ENCODE data around the gene CCAR1. TPM values are rescaled to one million over a fixed set of nuclear protein-coding genes. Genes with fewer than 3 reads are reported as not detected.
A peak's percentile ranks its signal among the peaks of the same experiment; 100 is the strongest.

The CCAR1 gene
- total and polyA plus RNA-seq, 7 experiments from 2014 or later, result 31.7 to 89.5 (median 87.7) TPM

DNA sequence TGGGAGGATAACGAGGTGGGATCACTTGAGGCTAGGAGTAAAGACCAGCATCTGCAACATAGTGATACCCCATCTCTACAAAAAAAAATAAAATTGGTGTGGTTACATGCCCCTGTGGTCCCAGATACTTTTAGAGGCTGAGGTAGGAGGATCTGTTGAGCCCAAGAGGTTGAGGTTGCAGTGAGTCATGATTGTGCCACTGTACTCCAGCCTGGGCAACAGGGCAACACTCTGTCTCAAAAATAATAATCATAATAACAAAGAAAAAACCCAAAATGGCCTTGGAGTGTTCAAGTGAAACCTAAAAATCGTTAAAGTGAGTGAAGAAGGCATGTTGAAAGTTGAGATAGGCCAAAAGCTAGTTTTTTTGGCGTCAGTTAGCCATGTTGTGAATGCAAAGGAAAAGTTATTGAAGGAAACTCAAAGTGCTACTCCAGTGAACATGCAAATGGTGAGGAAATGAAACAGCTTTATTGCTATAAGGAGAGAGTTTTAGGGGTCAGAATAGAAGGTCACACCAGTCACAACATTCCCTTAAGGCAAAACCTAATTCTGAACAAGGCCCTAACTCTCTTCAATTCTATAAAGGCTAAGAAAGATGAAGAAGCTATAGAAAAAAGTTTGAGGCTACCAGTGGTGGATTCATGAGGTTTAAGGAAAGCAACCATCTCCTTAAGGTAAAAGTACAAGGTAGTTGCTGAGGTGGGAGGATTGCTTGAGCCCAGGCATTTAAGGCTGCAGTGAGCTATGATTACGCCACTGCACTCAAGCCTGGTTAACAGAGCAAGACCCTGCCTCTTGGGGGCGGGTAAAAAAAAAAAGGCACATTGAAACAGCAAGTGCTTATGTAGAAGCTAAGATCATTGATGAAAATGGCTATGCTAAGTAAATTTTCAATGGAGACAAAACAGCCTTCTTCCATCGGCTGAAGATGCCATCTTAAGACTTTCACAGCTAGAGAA, 60.9 kb downstream of the CCAR1 start:
- H3K36me3 Mint-ChIP-seq, result peaks cover 11 to 51% (median 36%) of the 10 kb centered on the region in 5 donors

DNA sequence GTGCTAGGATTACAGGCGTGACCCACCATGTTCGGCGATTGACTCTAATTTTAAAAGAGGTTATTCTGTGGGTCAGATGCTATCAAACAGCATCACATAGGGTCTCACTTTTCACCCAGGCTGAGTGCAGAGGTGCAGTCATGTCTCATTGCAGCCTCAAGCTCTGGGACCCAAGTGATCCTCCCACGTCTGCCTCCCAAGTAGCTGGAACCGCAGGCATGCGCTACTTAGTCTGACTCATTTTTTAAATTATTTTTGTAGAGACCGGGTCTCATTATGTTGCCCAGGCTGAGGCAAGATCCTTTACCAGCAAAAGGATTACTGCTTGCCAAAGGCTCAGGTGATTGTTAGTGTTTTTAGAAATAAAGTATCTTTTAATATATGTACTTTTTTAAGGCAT, 63.4 kb downstream of the CCAR1 start:
- no peak overlapping the region for H3K27ac Mint-ChIP-seq
- H3K36me3 Mint-ChIP-seq, result peaks cover 9 to 43% (median 34%) of the 10 kb centered on the region in 5 donors
- Histone ChIP-seq H3K36me3 (ENCODE audit: control insufficient read depth in 2 of 3, insufficient read depth in 3 of 3, low read length in 3 of 3) (peaks cover 24 to 55% (median 25%) of the 10 kb centered on the region in 3 experiments), H3K4me3 (ENCODE audit: low read length) (no peak overlapping the region), H3K27me3 (ENCODE audit: control insufficient read depth in 2 of 2, insufficient read depth in 2 of 2, low read length in 2 of 2) (no peaks in the 10 kb centered on the region), H3K27ac (ENCODE audit: low read depth, low read length) (no peak overlapping the region), H3K4me1 (ENCODE audit: control insufficient read depth in 2 of 2, insufficient read depth in 2 of 2, low read length in 2 of 2) (no peaks in the 10 kb centered on the region), H3K9me3 (ENCODE audit: control insufficient read depth in 2 of 3, low read length in 3 of 3) (no peaks in the 10 kb centered on the region)
- ChIA-PET POLR2A (no interaction called here), CTCF (no interaction called here)
- ATAC-seq, result no peak
- no peak overlapping the region for H3K4me3 Mint-ChIP-seq
- no peak for DNase-seq
- H3K9me3 Mint-ChIP-seq, result peaks cover 0 to 2% (median 0%) of the 10 kb centered on the region in 11 donors
- H3K4me1 Mint-ChIP-seq, result no peaks in the 10 kb centered on the region
- intact Hi-C loops (cut with micrococcal nuclease), result no loop called here
- no peaks in the 10 kb centered on the region for H3K27me3 Mint-ChIP-seq

More for the DNA sequence above, 60.9 kb downstream of the CCAR1 start:
- intact Hi-C loops (cut with micrococcal nuclease), result no loop called here
- H3K4me1 Mint-ChIP-seq, result peaks cover 0 to 1% (median 0%) of the 10 kb centered on the region in 7 donors
- H3K4me1 ChIP-seq (ENCODE audit: control insufficient read depth in 2 of 2, insufficient read depth in 2 of 2, low read length in 2 of 2), result no peaks in the 10 kb centered on the region
- ChIA-PET POLR2A (no interaction called here), CTCF (no interaction called here)
- H3K27ac Mint-ChIP-seq, result peak overlapping the region in 6 of 9 donors; percentile 4 to 76 (median 29)
- no peaks in the 10 kb centered on the region for H3K9me3 ChIP-seq (ENCODE audit: control insufficient read depth in 2 of 3, low read length in 3 of 3)
- DNase-seq, result no peak
- H3K4me3 ChIP-seq (ENCODE audit: low read length), result no peak overlapping the region
- no peaks in the 10 kb centered on the region for H3K27me3 Mint-ChIP-seq
- H3K36me3 ChIP-seq (ENCODE audit: control insufficient read depth in 2 of 3, insufficient read depth in 3 of 3, low read length in 3 of 3), result peaks cover 14 to 52% (median 26%) of the 10 kb centered on the region in 3 experiments
- H3K9me3 Mint-ChIP-seq, result peaks cover 0 to 2% (median 0%) of the 10 kb centered on the region in 11 donors
- H3K27ac ChIP-seq (ENCODE audit: low read depth, low read length), result no peak overlapping the region
- no peaks in the 10 kb centered on the region for H3K27me3 ChIP-seq (ENCODE audit: control insufficient read depth in 2 of 2, insufficient read depth in 2 of 2, low read length in 2 of 2)
- no peak for ATAC-seq
- no peak overlapping the region for H3K4me3 Mint-ChIP-seq

DNA sequence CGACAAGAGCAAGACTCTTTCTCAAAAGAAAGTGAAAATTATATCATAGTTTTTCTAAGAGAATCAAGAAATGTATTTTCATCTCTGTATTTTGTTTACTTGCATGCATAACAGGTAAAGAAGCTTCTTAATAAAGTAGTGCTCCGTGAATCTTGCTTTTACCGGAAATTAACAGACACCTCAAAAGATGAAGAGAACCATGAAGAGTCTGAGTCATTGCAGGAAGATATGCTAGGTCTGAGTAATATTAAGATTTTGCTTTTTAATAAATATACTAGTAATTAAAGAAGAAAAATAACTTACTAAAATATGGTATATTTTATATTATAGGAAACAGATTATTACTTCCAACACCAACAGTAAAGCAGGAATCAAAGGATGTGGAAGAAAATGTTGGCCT, 66.8 kb downstream of the CCAR1 start:
- Mint-ChIP-seq H3K9me3 (peaks cover 0 to 2% (median 0%) of the 10 kb centered on the region in 11 donors), H3K27me3 (no peaks in the 10 kb centered on the region), H3K27ac (no peak overlapping the region), H3K36me3 (peaks cover 4 to 31% (median 21%) of the 10 kb centered on the region in 5 donors), H3K4me3 (no peak overlapping the region), H3K4me1 (no peaks in the 10 kb centered on the region)
- Histone ChIP-seq H3K36me3 (ENCODE audit: control insufficient read depth in 2 of 3, insufficient read depth in 3 of 3, low read length in 3 of 3) (peaks cover 24 to 67% (median 31%) of the 10 kb centered on the region in 3 experiments), H3K4me3 (ENCODE audit: low read length) (no peak overlapping the region), H3K27me3 (ENCODE audit: control insufficient read depth in 2 of 2, insufficient read depth in 2 of 2, low read length in 2 of 2) (no peaks in the 10 kb centered on the region), H3K9me3 (ENCODE audit: control insufficient read depth in 2 of 3, low read length in 3 of 3) (no peaks in the 10 kb centered on the region), H3K4me1 (ENCODE audit: control insufficient read depth in 2 of 2, insufficient read depth in 2 of 2, low read length in 2 of 2) (no peaks in the 10 kb centered on the region), H3K27ac (ENCODE audit: low read depth, low read length) (no peak overlapping the region)
- ChIA-PET CTCF (interaction anchor here (1.1 kb wide), 1 partner anchor 167 kb away, joined by 3 read pairs; no protein-coding TSS in a partner anchor), POLR2A (no interaction called here)
- DNase-seq, result no peak
- ATAC-seq, result no peak
- intact Hi-C loops (cut with micrococcal nuclease), result no loop called here

DNA sequence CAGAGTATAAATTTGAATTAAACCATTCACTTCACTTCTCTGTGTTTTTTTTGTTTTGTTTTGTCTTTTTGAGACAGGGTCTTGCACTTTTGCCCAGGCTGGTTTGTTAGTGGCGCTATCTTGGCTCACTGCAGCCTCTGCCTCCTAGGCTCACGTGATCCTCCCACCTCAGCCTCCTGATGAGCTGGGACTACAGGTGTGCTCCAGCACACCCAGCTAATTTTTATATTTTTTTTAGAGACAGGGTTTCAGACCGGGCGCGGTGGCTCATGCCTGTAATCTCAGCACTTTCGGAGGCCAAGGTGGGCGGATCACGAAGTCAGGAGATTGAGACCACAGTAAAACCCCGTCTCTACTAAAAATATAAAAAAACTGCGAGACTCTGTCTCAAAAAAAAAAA, 69.4 kb downstream of the CCAR1 start:
- CTCF ChIA-PET, result no interaction called here
- peaks cover 23 to 70% (median 31%) of the 10 kb centered on the region in 3 experiments for H3K36me3 ChIP-seq (ENCODE audit: control insufficient read depth in 2 of 3, insufficient read depth in 3 of 3, low read length in 3 of 3)

DNA sequence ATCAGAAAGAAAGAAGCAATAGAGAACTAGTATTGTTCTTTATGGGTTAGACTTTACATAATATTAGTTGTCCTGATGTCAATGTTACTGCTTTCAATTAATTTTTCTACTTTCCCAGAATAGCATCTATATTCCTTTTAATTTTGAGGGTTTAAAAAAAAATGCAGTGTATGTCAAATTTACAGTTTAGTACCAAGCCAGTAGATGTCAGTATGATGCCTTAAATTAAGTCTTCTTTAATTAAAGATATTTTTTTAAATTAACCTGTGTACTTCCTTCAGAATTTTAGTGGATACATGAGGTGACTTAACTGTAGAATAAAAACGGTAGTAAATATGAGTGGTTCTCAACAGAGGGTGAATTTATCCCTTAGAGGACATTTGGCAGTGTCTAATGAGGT, 71.1 kb downstream of the CCAR1 start:
- Mint-ChIP-seq H3K4me3 (no peak overlapping the region), H3K36me3 (peaks cover 0 to 20% (median 10%) of the 10 kb centered on the region in 5 donors), H3K27me3 (no peaks in the 10 kb centered on the region), H3K9me3 (peaks cover 0 to 1% (median 0%) of the 10 kb centered on the region in 11 donors), H3K4me1 (no peaks in the 10 kb centered on the region), H3K27ac (no peak overlapping the region)
- no peak for ATAC-seq
- POLR2A ChIA-PET, result no interaction called here
- peak in 2 of 9 donors; percentile 7 to 23 for DNase-seq
- no peak overlapping the region for H3K4me3 ChIP-seq (ENCODE audit: low read length)
- H3K27ac ChIP-seq (ENCODE audit: low read depth, low read length), result no peak overlapping the region
- H3K27me3 ChIP-seq (ENCODE audit: control insufficient read depth in 2 of 2, insufficient read depth in 2 of 2, low read length in 2 of 2), result no peaks in the 10 kb centered on the region
- no peaks in the 10 kb centered on the region for H3K4me1 ChIP-seq (ENCODE audit: control insufficient read depth in 2 of 2, insufficient read depth in 2 of 2, low read length in 2 of 2)
- intact Hi-C loops (cut with micrococcal nuclease), result loop anchor here (2.0 kb wide), 1 partner anchor 109 kb away; the partner anchor contains the start of gene DDX50 (in 2 of the 2)
- no peaks in the 10 kb centered on the region for H3K9me3 ChIP-seq (ENCODE audit: control insufficient read depth in 2 of 3, low read length in 3 of 3)
- peaks cover 9 to 64% (median 23%) of the 10 kb centered on the region in 3 experiments for H3K36me3 ChIP-seq (ENCODE audit: control insufficient read depth in 2 of 3, insufficient read depth in 3 of 3, low read length in 3 of 3)
- CTCF ChIA-PET, result interaction anchor here (0.7 kb wide), 1 partner anchor 108 kb away, joined by 3 read pairs; no protein-coding TSS in a partner anchor

More for the DNA sequence above, 69.4 kb downstream of the CCAR1 start:
- intact Hi-C loops (cut with micrococcal nuclease), result no loop called here
- H3K9me3 Mint-ChIP-seq, result peaks cover 0 to 3% (median 0%) of the 10 kb centered on the region in 11 donors
- H3K4me1 Mint-ChIP-seq, result no peaks in the 10 kb centered on the region
- H3K4me3 ChIP-seq (ENCODE audit: low read length), result no peak overlapping the region
- H3K27ac Mint-ChIP-seq, result no peak overlapping the region
- H3K27me3 ChIP-seq (ENCODE audit: control insufficient read depth in 2 of 2, insufficient read depth in 2 of 2, low read length in 2 of 2), result no peaks in the 10 kb centered on the region
- H3K27ac ChIP-seq (ENCODE audit: low read depth, low read length), result no peak overlapping the region
- no peaks in the 10 kb centered on the region for H3K4me1 ChIP-seq (ENCODE audit: control insufficient read depth in 2 of 2, insufficient read depth in 2 of 2, low read length in 2 of 2)
- H3K9me3 ChIP-seq (ENCODE audit: control insufficient read depth in 2 of 3, low read length in 3 of 3), result no peaks in the 10 kb centered on the region
- peaks cover 4 to 36% (median 21%) of the 10 kb centered on the region in 5 donors for H3K36me3 Mint-ChIP-seq
- no peak for ATAC-seq
- POLR2A ChIA-PET, result no interaction called here
- DNase-seq, result no peak
- no peak overlapping the region for H3K4me3 Mint-ChIP-seq
- H3K27me3 Mint-ChIP-seq, result no peaks in the 10 kb centered on the region

DNA sequence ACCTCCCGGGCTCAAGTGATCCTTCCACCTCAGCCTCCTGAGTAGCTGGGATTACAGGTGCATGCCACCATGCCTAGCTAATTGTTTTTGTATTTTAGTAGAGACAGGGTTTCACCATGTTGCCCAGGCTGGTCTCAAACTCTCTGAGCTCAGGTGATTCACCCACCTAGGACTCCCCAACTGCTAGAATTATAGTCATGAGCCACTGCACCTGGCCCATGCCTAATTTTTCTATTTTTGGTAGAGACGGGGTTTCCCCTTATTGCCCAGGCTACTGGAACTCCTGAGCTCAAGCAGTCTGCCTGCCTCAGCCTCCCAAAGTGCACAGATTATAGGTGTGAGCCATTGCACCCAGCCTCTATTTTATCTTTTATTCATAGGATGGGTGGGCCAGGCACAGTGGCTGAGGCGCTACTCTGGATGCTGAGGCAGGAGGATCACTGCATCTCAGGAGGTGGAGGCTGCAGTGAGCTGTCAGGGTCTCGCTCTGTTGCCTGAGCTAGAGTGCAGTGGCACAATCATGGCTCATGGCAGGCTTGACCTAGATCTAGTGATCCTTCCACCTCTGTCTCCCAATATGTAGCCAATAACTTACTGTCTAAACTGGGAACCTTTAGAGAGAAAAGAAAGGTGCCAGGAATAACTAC, 75.0 kb downstream of the CCAR1 start:
- POLR2A ChIA-PET, result interaction anchor here (0.6 kb wide), 1 partner anchor 10 kb away, joined by 3 read pairs; no protein-coding TSS in a partner anchor
- H3K27me3 ChIP-seq (ENCODE audit: control insufficient read depth in 2 of 2, insufficient read depth in 2 of 2, low read length in 2 of 2), result no peaks in the 10 kb centered on the region
- intact Hi-C loops (cut with micrococcal nuclease), result no loop called here
- H3K4me3 ChIP-seq (ENCODE audit: low read length), result no peak overlapping the region
- ATAC-seq (no peak), DNase-seq (no peak)
- no peaks in the 10 kb centered on the region for H3K4me1 ChIP-seq (ENCODE audit: control insufficient read depth in 2 of 2, insufficient read depth in 2 of 2, low read length in 2 of 2)
- H3K4me1 Mint-ChIP-seq, result no peaks in the 10 kb centered on the region
- CTCF ChIA-PET, result no interaction called here
- no peaks in the 10 kb centered on the region for H3K27me3 Mint-ChIP-seq
- H3K36me3 Mint-ChIP-seq, result peaks cover 0 to 11% (median 5%) of the 10 kb centered on the region in 5 donors
- H3K9me3 Mint-ChIP-seq, result peaks cover 0 to 1% (median 0%) of the 10 kb centered on the region in 11 donors
- peaks cover 0 to 31% (median 0%) of the 10 kb centered on the region in 3 experiments for H3K36me3 ChIP-seq (ENCODE audit: control insufficient read depth in 2 of 3, insufficient read depth in 3 of 3, low read length in 3 of 3)
- no peak overlapping the region for H3K4me3 Mint-ChIP-seq
- H3K27ac Mint-ChIP-seq, result peak overlapping the region in 1 of 9 donors; percentile 36
- H3K9me3 ChIP-seq (ENCODE audit: control insufficient read depth in 2 of 3, low read length in 3 of 3), result no peaks in the 10 kb centered on the region
- H3K27ac ChIP-seq (ENCODE audit: low read depth, low read length), result no peak overlapping the region
